Esophagus squamous epithelium (tissue), 5 donors: Measurements from ENCODE around the gene CIAO2A. TPM values are rescaled to one million over a fixed set of nuclear protein-coding genes. Genes with fewer than 3 reads are reported as not detected.

Experiments used
- DNase-seq: peaks from one replicate; lab custom pipeline; 2025; lab: John Stamatoyannopoulos, UW
- H3K27ac ChIP-seq, 4 donors: fragments of 200-600 bp; sonication (generic); one replicate each; pipeline ENCODE4 v1.5.1; 2016 to 2019; ENCODE audit warnings: mild to moderate bottlenecking in 1 of 4
- H3K27me3 ChIP-seq, 4 donors: fragments of 200-600 bp; sonication (generic); 1 replicate in 3 of 4; 2 replicates in 1 of 4; pipeline versions ENCODE4 v1.5.1 to v1.6.0; 2017 to 2021; ENCODE audit warnings: antibody characterized with exemption in 1 of 4
- H3K36me3 ChIP-seq, 3 donors: fragments of 200-600 bp; sonication (generic); one replicate each; pipeline ENCODE4 v1.5.1; 2016 to 2019
- H3K4me1 ChIP-seq, 3 donors: fragments of 200-600 bp; sonication (generic); one replicate each; pipeline ENCODE4 v1.5.1; 2017 to 2019
- H3K4me3 ChIP-seq, 4 donors: fragments of 200-600 bp; sonication (generic); 1 replicate in 3 of 4; 2 replicates in 1 of 4; pipeline ENCODE4 v1.5.1; 2016 to 2019; ENCODE audit warnings: mild to moderate bottlenecking in 2 of 4, moderate library complexity in 1 of 4
- H3K9me3 ChIP-seq, 3 donors: fragments of 200-600 bp; sonication (generic); one replicate each; pipeline ENCODE4 v1.5.1; 2016 to 2019
- CTCF ChIP-seq, 6 experiments: fragments of 450-650 bp in 4 of 6; fragments of 200-600 bp in 2 of 6; sonication (generic) in 2 of 6; IDR thresholded peaks; one replicate each; pipeline ENCODE4 v1.5.1; 2016 to 2019; ENCODE audit warnings: antibody characterized with exemption in 6 of 6, mild to moderate bottlenecking in 4 of 6, moderate library complexity in 4 of 6
- POLR2A ChIP-seq, 4 donors: fragments of 450-650 bp; IDR thresholded peaks; one replicate each; pipeline ENCODE4 v1.6.1; 2017; ENCODE audit warnings: antibody characterized with exemption in 4 of 4, mild to moderate bottlenecking in 4 of 4, moderate library complexity in 3 of 4
- whole genome bisulfite sequencing, 2 donors: methylation state at CpG; one replicate each; pipeline ENCODE4 v1.1.5; 2018; 5-methylcytosine and 5-hydroxymethylcytosine counted together
- intact Hi-C: fragments of 100-400 bp; cut with DNase I; formaldehyde crosslinking; loops from one replicate; pipeline ENCODE4 v1.15.0; 2022
- total RNA-seq, 4 donors: library from RNA; depleted of rRNA; stranded (reverse); fragments of >200 nt; gene quantifications; one replicate each; pipeline ENCODE4 v1.1.0, GENCODE V29; 2016
- donor health status: DM: yes; HTN: yes; CAD: no.

Gene CIAO2A
- total RNA-seq, 4 donors from 2014 or later: 36.6 to 76.6 (median 50.7) TPM

- TF ChIP-seq CTCF (IDR thresholded peaks at IDR 0.05): no peak
- TF ChIP-seq POLR2A (IDR thresholded peaks at IDR 0.05): no peak
- Histone ChIP-seq H3K27ac (no peak overlapping the region), H3K9me3 (no peaks in the 10 kb centered on the region), H3K27me3 (no peaks in the 10 kb centered on the region), H3K4me1 (peaks cover 0 to 12% (median 0%) of the 10 kb centered on the region in 3 donors), H3K4me3 (no peak overlapping the region), H3K36me3 (peaks cover 43 to 100% (median 71%) of the 10 kb centered on the region in 3 donors)
- intact Hi-C loops: no loop called here
- no peak for DNase-seq
- WGBS, 2 donors: 86 to 95% methylated on average over 7 of the region's 7 CpGs
These were observed 37.9 kb upstream of the CIAO2A start for GRCh38 chr15:64131547-64131946.

DNA sequence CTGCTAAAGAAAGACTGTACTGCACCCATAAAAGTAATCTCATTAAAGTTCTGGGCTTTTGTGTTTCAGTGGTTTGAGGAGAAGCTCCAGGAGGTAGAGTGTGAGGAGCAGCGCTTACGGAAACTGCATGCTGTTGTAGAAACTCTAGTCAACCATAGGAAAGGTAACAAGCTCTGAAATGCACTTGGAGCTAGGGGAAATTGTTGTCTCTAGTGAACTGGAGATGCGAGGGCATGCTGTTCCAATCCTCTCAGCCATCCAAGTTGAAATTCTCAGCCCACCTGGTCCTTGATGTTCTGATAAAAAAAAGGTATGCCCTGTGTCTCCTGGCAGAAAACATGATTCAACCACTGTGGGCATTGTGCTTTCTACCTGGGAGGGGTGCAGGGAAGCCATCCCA is 36.5 kb upstream of the CIAO2A start:
- no peak for DNase-seq
- H3K4me3 ChIP-seq: no peak overlapping the region
- no peaks in the 10 kb centered on the region for H3K9me3 ChIP-seq
- TF ChIP-seq CTCF (IDR thresholded peaks at IDR 0.05): no peak
- TF ChIP-seq POLR2A (IDR thresholded peaks at IDR 0.05): no peak
- 91 to 100% methylated on average over 3 of the region's 3 CpGs for WGBS, 2 donors
- H3K4me1 ChIP-seq: peaks cover 0 to 12% (median 0%) of the 10 kb centered on the region in 3 donors
- no peak overlapping the region for H3K27ac ChIP-seq
- no peaks in the 10 kb centered on the region for H3K27me3 ChIP-seq
- H3K36me3 ChIP-seq: peaks cover 45 to 100% (median 59%) of the 10 kb centered on the region in 3 donors
- intact Hi-C loops: no loop called here

- no peak for DNase-seq
- no peak overlapping the region for H3K27ac ChIP-seq
- H3K27me3 ChIP-seq: no peaks in the 10 kb centered on the region
- no peaks in the 10 kb centered on the region for H3K4me1 ChIP-seq
- TF ChIP-seq POLR2A (IDR thresholded peaks at IDR 0.05) (no peak), CTCF (IDR thresholded peaks at IDR 0.05) (no peak)
- no peaks in the 10 kb centered on the region for H3K9me3 ChIP-seq
- no peak overlapping the region for H3K4me3 ChIP-seq
- peaks cover 39 to 100% (median 56%) of the 10 kb centered on the region in 3 donors for H3K36me3 ChIP-seq
- intact Hi-C loops: no loop called here
- WGBS, 2 donors: 71 to 81% methylated on average over 6 of the region's 6 CpGs
These were observed 34.1 kb upstream of the CIAO2A start for GRCh38 chr15:64127521-64128270.

- no peak overlapping the region for H3K4me3 ChIP-seq
- DNase-seq: no peak
- H3K36me3 ChIP-seq: peaks cover 28 to 100% (median 51%) of the 10 kb centered on the region in 3 donors
- 64 to 100% methylated on average over 3 of the region's 3 CpGs for WGBS, 2 donors
- H3K4me1 ChIP-seq: no peaks in the 10 kb centered on the region
- no peak for TF ChIP-seq POLR2A (IDR thresholded peaks at IDR 0.05)
- TF ChIP-seq CTCF (IDR thresholded peaks at IDR 0.05): no peak
- intact Hi-C loops: no loop called here
- no peaks in the 10 kb centered on the region for H3K9me3 ChIP-seq
- no peak overlapping the region for H3K27ac ChIP-seq
- H3K27me3 ChIP-seq: no peaks in the 10 kb centered on the region
These were observed 32.3 kb upstream of the CIAO2A start for GRCh38 chr15:64125978-64126377.

- intact Hi-C loops: no loop called here
- Histone ChIP-seq H3K27ac (no peak overlapping the region), H3K27me3 (no peaks in the 10 kb centered on the region), H3K36me3 (peaks cover 24 to 100% (median 49%) of the 10 kb centered on the region in 3 donors), H3K4me3 (no peak overlapping the region), H3K9me3 (no peaks in the 10 kb centered on the region), H3K4me1 (no peaks in the 10 kb centered on the region)
- TF ChIP-seq CTCF (IDR thresholded peaks at IDR 0.05) (no peak), POLR2A (IDR thresholded peaks at IDR 0.05) (no peak)
- DNase-seq: no peak
- WGBS, 2 donors: 90 to 91% methylated on average over 3 of the region's 3 CpGs
These were observed 29.3 kb upstream of the CIAO2A start for GRCh38 chr15:64122936-64123351.
